Right cardiac atrium (tissue), 5 donors: ENCODE data around the gene TMEM106C. TPM values are rescaled to one million over a fixed set of nuclear protein-coding genes. Genes with fewer than 3 reads are reported as not detected.

ENCODE experiments used
- ATAC-seq, 2 donors: fragments of 200-7000 bp; cut with Tn5 transposase; one replicate each; pipeline versions ENCODE4 v1.8.0 to v1.9.1; 2020; ENCODE audit warnings: moderate library complexity in 2 of 2, mild to moderate bottlenecking in 1 of 2
- DNase-seq, 3 donors: peaks; one replicate each; pipeline ENCODE4 v3.0.0-alpha.2; 2020
- H3K27ac ChIP-seq: one replicate; pipeline ENCODE4 v1.5.1; 2013; ENCODE audit warnings: mild to moderate bottlenecking, low read length, control low read depth, moderate library complexity
- H3K27me3 ChIP-seq: one replicate; pipeline ENCODE4 v1.6.1; 2013; ENCODE audit not compliant: control insufficient read depth, insufficient read depth
- H3K4me1 ChIP-seq: one replicate; pipeline ENCODE4 v1.6.1; 2013; ENCODE audit warnings: low read length; ENCODE audit not compliant: control insufficient read depth, insufficient read depth
- H3K4me3 ChIP-seq: one replicate; pipeline ENCODE4 v1.5.1; 2013; ENCODE audit warnings: low read length, control low read depth
- H3K9me3 ChIP-seq: one replicate; pipeline ENCODE4 v1.6.1; 2013; ENCODE audit warnings: low read length; ENCODE audit not compliant: control insufficient read depth
- WGBS: extraction: QIAGEN DNeasy Blood & Tissue Kit; methylation state at CpG from one replicate; pipeline ENCODE4 v1.1.7; 2013; 5-methylcytosine and 5-hydroxymethylcytosine counted together
- intact Hi-C, 4 donors: fragments of 100-400 bp; cut with DNase I; formaldehyde crosslinking; loops; one replicate each; pipeline versions ENCODE4 v1.11.0 to v1.14.0; 2022 to 2023
- polyA plus RNA-seq: library from polyadenylated mRNA; stranded (reverse); fragments of 200-250 nt; gene quantifications from one replicate; pipeline ENCODE4 v1.2.3, GENCODE V29; 2013
- total RNA-seq, 4 donors: library from RNA; stranded (reverse); fragmentation: NEBNext Ultra II Directional; extraction: Animal tissue kit (Norgen Biotek cat#: 25700); gene quantifications; one replicate each; pipeline ENCODE4 v1.2.1, GENCODE V29; 2021
- donor health status: healthy with polysubstance abuse.
- donor health status: DM: no; HTN: yes; CAD: no.
- donor health status: DM: no; HTN: no; CAD: no.
- donor health status: DM: no; HTN: yes; CAD: no; lungs with severe emphysema.
- donor health status: DM: yes; HTN: yes; CAD: no.

The TMEM106C gene
- total and polyA plus RNA-seq, 5 donors, result 67.8 to 85.7 (median 73.0) TPM

DNA sequence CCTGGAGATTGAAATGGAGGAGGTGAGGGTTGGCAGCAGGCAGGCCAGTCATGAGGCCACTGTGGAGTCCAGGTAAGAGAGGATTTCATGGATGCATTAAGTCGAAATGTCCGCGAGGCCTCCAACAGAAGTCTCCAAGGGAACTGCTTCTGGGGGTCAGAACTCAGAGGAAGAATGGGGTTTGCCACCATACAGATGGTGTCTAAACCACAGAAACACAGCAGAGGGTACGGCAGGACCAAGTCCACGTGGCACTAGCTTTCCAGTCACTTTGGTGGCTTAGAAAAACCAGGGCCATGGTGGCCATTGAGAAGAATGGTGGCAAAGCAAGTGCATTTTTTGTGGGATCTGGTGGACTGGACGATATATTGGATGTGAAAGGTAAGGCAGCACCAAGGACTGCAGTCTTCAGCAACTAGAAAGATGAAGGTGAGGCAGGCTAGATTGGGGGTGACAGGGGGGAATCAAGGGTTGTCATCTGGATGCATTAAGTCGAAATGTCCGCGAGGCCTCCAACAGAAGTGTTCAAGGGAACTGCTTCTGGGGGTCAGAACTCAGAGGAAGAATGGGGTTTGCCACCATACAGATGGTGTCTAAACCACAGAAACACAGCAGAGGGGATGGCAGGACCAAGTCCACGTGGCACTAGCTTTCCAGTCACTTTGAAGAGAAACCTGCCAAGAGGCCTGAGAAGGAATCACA lies 22.5 kb upstream of the TMEM106C start:
- Histone ChIP-seq H3K4me3 (no peak overlapping the region), H3K4me1 (peaks cover 2% of the 10 kb centered on the region), H3K27me3 (no peaks in the 10 kb centered on the region), H3K27ac (no peak overlapping the region), H3K9me3 (no peaks in the 10 kb centered on the region)
- DNase-seq, result no peak
- intact Hi-C loops, result no loop called here
- 95% methylated on average over 10 of the region's 10 CpGs for WGBS
- no peak for ATAC-seq

DNA sequence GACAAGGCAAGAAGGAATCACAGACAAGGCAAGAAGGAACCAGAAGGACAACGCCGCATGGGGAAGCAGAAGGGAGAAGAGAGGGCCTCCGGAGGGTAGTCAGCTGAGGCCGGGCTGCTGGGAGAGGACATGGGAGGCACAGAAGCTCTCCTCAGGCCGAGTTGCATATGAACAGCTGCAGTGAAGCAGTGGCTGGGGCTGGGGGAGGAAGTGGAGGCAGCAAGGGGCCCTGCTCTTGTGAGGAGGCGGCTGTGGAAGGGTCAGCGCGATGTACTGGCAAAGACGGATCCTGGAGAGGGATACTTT lies 22.0 kb upstream of the TMEM106C start:
- 82% methylated on average over 9 of the region's 9 CpGs for WGBS
- no peak overlapping the region for H3K4me3 ChIP-seq
- H3K27ac ChIP-seq, result no peak overlapping the region
- DNase-seq (no peak), ATAC-seq (no peak)
- H3K4me1 ChIP-seq, result peaks cover 2% of the 10 kb centered on the region
- intact Hi-C loops, result no loop called here
- H3K27me3 ChIP-seq, result no peaks in the 10 kb centered on the region
- no peaks in the 10 kb centered on the region for H3K9me3 ChIP-seq

DNA sequence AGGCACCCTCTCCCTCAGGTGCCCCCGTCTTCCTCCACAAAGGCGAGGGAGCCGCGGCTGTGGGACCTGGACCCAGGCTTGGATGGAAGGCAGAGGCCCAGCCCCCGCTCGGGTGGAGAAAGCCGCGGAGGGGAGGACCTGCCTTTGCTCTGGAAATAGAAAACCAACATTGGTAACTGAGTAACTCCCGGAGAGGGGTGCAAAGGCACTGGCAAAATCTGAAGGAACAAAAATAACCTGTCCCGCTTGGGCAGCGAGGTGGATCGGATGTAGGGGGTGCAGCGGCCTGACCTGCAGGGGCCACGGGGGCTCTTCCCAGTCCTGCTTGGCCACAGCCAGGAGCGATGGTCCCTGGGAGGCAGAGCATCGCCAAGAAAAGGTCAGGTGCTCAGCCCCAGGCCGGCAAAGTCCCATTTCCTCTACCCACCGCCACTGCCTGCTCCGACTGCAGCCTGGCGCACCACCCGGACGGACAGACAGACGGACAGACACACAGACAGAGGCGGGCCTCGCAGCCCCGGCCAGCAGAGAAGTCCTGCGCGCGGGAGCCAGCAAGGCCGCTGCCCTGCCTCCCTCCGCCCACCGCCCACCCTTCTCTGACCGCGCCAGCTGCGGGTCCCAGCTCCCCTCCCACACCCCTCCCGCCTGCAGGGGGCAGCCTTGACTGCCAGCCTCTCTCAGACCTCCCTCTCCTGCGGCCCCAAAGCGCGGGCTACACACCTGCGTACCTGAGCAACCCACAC lies 21.4 kb upstream of the TMEM106C start:
- DNase-seq (peak in 1 of 3 donors; percentile 60), ATAC-seq (no peak)
- Histone ChIP-seq H3K27ac (no peak overlapping the region), H3K27me3 (no peaks in the 10 kb centered on the region), H3K9me3 (no peaks in the 10 kb centered on the region), H3K4me1 (peaks cover 2% of the 10 kb centered on the region), H3K4me3 (no peak overlapping the region)
- intact Hi-C loops, result no loop called here
- WGBS, result 34% methylated on average over 40 of the region's 40 CpGs

DNA sequence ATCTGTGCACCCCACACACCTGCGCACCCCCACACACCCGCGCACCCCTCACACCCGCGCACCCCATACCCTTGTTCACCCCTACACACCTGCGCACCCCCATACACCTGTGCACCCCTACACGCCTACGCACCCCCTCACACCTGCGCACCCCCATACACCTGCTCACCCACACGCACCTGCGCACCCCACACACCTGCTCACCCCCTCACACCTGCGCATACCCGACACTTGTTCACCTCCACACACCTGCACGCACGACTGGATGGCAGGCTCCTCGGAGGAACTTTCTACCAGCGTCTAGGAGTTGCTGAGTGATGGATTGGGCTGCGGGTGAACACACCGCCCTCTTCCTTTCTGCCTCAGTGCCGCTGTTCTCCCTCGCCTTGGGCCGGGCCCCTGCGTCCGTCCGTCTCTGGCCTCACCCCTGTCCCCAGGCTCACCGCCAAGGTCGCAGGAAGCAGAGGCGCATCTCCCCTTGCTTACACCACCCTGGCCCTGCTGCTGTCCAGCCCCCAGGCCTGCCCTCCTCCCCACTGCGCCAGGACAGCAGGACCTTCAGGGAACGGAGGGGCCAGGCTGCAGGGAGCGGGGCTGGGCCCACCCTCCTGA lies 20.7 kb upstream of the TMEM106C start:
- Histone ChIP-seq H3K4me3 (no peak overlapping the region), H3K27me3 (no peaks in the 10 kb centered on the region), H3K9me3 (no peaks in the 10 kb centered on the region), H3K27ac (no peak overlapping the region), H3K4me1 (peaks cover 2% of the 10 kb centered on the region)
- ATAC-seq (no peak), DNase-seq (no peak)
- WGBS, result 64% methylated on average over 31 of the region's 31 CpGs
- intact Hi-C loops, result no loop called here

DNA sequence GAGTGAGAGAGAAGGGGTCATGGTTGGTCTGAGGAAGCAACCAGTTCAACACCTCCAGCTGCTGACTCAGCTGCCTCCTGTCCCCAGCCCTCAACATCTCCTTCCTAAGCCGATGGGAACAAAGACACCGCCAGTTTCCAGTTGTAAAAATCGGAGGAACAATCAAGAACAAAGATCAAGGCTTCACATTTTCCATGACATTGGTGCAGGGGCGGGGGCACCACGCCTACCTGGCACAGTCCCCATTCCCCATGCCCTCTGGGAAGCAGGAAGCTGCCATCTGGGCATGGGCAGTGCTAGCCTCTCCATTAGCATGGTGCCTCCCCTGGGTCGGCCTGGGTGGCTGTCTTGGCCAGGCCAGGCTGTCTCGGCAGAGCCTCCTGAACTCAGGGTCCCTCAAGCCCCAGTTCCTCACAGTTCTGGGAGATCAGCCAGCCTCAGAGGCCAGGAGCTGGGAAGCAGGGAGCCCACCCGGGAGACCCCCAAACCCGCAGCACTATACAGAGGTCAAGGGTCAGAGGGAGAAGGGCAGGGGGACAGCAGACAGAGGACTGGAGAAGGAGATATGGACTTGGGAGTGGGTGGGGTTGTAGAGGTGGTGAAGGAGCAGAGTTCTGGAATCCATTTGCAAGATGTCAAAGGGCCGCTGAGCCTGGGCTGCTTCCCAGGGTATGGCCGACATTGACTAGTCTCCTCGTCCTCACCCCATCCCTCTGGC lies 19.6 kb upstream of the TMEM106C start:
- ATAC-seq (peak in 1 of 2 donors; percentile 22), DNase-seq (no peak)
- no peak overlapping the region for H3K27ac ChIP-seq
- H3K27me3 ChIP-seq, result no peaks in the 10 kb centered on the region
- intact Hi-C loops, result no loop called here
- H3K9me3 ChIP-seq, result no peaks in the 10 kb centered on the region
- no peak overlapping the region for H3K4me3 ChIP-seq
- H3K4me1 ChIP-seq, result no peaks in the 10 kb centered on the region
- WGBS, result 66% methylated on average over 12 of the region's 12 CpGs

DNA sequence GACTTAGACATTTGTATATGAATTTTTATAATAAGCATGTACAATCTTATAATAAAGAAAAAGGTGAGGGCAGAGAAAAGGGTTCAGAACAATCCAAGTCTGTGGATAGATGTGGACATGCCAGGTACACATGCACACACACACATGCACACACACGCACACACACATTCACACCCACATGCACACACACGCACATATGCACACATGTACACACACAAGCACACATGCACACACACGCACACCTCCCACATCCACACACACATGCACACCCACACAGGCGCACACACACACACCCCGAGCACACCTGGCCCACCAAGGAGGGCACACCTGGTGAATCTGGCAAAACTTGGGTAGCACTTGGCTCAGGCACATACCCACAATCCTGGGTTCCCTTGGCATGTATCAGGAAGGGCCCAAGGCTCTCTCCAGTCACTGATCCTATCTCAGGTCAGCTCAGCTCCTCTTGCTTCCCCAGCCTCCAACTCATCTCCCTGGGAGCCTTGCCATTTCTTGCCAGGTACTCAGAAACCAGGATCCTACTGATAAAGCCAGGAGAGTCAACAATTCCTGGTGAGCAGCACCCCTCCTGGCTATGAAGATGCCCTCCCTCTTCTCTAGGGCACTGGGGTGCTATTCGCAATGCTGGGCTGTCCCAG lies 18.6 kb upstream of the TMEM106C start:
- no peak overlapping the region for H3K27ac ChIP-seq
- intact Hi-C loops, result loop anchor here in 1 of 4 donors (5.0 kb wide), 1 partner anchor 38 kb away; no protein-coding TSS in a partner anchor
- no peaks in the 10 kb centered on the region for H3K27me3 ChIP-seq
- H3K9me3 ChIP-seq, result no peaks in the 10 kb centered on the region
- H3K4me3 ChIP-seq, result no peak overlapping the region
- no peak for DNase-seq
- no peak for ATAC-seq
- H3K4me1 ChIP-seq, result no peaks in the 10 kb centered on the region
- 88% methylated on average over 6 of the region's 6 CpGs for WGBS

DNA sequence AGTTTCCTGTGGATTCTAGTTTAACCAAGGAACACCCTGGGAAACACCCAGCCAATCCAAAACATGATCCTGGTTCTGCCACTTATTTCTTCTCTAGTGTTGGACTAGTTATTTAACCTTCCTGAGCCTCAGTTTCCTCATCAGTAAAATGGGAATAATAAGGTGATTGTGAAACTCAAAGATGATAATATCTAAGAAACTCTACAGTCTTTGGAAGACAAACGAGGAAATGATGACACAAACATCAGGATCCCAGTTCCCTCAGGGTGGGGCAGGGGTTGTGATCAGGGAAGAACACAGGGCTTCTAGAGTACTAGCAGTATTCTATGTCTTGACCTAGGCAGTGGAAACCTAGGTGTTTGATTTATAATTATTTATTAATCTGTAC lies 18.1 kb upstream of the TMEM106C start:
- no peaks in the 10 kb centered on the region for H3K9me3 ChIP-seq
- H3K4me1 ChIP-seq, result no peaks in the 10 kb centered on the region
- DNase-seq, result no peak
- no peak overlapping the region for H3K27ac ChIP-seq
- WGBS, result 59% methylated on average over 1 of the region's 1 CpG
- intact Hi-C loops, result loop anchor here in 1 of 4 donors (5.0 kb wide), 1 partner anchor 38 kb away; no protein-coding TSS in a partner anchor
- no peaks in the 10 kb centered on the region for H3K27me3 ChIP-seq
- H3K4me3 ChIP-seq, result no peak overlapping the region
- ATAC-seq, result no peak

DNA sequence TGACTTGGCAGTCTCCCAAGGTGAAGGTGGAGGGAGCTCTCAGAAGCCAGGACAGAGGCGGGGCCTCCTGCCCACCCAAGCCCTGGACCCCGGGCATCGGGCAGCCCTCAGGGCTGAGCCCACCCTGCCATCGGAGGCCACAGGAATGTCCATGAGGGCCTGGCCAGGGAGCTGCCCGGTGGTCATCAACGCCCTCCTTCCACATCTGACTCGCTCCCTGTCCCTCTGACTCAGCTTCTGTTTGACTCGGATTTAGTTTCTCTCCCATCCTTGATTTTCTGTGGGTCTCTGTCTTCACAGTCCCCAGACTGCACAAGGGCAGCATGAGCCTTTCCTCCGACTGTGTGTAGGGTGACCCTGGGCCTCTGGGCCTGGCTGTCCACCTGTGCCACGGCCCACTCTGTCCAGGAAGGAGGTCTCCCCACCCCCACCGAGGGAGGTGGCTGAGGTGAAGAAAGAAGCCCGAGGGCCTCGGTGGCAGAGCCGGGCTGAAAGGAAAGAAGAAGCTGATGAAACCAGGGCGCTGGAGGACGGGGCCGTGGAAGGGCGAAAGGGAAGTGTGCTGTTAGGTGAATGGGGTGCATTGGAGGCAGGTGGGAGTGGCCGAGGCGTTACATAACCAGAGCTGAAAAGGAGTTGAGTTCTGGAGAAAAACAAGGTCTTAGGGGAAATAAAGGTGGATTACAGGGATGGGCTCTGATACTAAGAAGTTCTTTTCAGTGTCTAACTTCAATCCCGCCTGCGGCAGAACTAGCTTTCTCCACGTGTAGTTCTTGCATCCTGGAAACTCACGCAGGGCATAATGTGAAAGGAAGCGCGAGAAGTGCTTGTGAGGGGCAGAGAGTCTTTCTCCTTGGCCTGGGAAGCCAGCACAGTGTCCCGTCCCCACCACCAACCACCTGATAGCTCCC lies 16.7 kb upstream of the TMEM106C start:
- no peaks in the 10 kb centered on the region for H3K4me1 ChIP-seq
- H3K27ac ChIP-seq, result no peak overlapping the region
- DNase-seq (no peak), ATAC-seq (no peak)
- intact Hi-C loops, result loop anchor here in 1 of 4 donors (5.0 kb wide), 1 partner anchor 39 kb away; no protein-coding TSS in a partner anchor
- no peaks in the 10 kb centered on the region for H3K27me3 ChIP-seq
- 74% methylated on average over 27 of the region's 27 CpGs for WGBS
- H3K4me3 ChIP-seq, result no peak overlapping the region
- H3K9me3 ChIP-seq, result no peaks in the 10 kb centered on the region

DNA sequence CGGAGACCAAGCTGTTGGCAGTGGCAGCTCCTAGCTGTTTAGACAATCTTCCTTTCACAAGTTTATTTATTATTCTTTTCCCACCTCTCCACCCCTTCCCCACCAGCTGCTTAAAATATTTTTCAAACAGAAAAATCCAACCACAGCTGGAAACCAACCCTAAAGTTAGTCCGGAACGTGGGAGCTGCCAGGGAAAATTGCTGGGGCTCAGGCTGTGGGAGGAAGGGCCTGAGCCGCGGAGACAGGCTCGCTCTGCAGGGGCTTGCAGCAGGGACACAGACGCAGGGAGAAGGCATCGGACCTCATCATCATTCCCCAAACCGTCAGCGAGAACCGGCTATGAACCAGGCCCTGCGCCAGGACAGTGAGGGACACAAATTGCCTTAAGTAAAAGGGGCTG lies 16.1 kb upstream of the TMEM106C start:
- no peaks in the 10 kb centered on the region for H3K27me3 ChIP-seq
- no peak overlapping the region for H3K27ac ChIP-seq
- 65% methylated on average over 12 of the region's 12 CpGs for WGBS
- no peak for ATAC-seq
- no peaks in the 10 kb centered on the region for H3K9me3 ChIP-seq
- no peak for DNase-seq
- no peak overlapping the region for H3K4me3 ChIP-seq
- no peaks in the 10 kb centered on the region for H3K4me1 ChIP-seq
- intact Hi-C loops, result loop anchor here in 1 of 4 donors (5.0 kb wide), 1 partner anchor 40 kb away; no protein-coding TSS in a partner anchor
